Mucosa of gallbladder (tissue), 1 donor: ENCODE data around the gene TAMM41. TPM values are rescaled to one million over a fixed set of nuclear protein-coding genes. Genes with fewer than 3 reads are reported as not detected.
"Not testable (repeated sequence)": the region's sequence is repeated elsewhere in the genome, so short reads cannot be mapped to it uniquely, and the experiment has no call there.

Source experiments
- DNase-seq: peaks from one replicate; pipeline ENCODE4 v3.0.0-alpha.2; 2020; ENCODE audit warnings: low spot score
- total RNA-seq: library from RNA; stranded (reverse); gene quantifications from one replicate; pipeline ENCODE4 v1.2.1, GENCODE V29; 2021
- donor health status: DM: no; HTN: no; CAD: no.

Gene TAMM41
- total RNA-seq, result 17.5 TPM

GRCh38 chr3:11846281-11847266 lies at the start of gene TAMM41:
TSS of gene TAMM41 (minus strand) at chr3:11846885. CDS start at chr3:11846636, 249 bp downstream.
- DNase-seq, result peak; percentile 92

GRCh38 chr3:11878837-11879236 lies 32.2 kb upstream of the TAMM41 start:
- DNase-seq, result no peak

- not testable (repeated sequence) for DNase-seq
Measured at GRCh38 chr3:11874707-11875106, 28.0 kb upstream of the TAMM41 start.

- DNase-seq, result not testable (repeated sequence)
Measured at GRCh38 chr3:11863739-11864138, 17.1 kb upstream of the TAMM41 start.

- DNase-seq, result not testable (repeated sequence)
Measured at GRCh38 chr3:11862584-11862983, 15.9 kb upstream of the TAMM41 start.

- not testable (repeated sequence) for DNase-seq
Measured at GRCh38 chr3:11862145-11862544, 15.5 kb upstream of the TAMM41 start.

- not testable (repeated sequence) for DNase-seq
Measured at GRCh38 chr3:11860213-11860612, 13.5 kb upstream of the TAMM41 start.

- no peak for DNase-seq
Measured at GRCh38 chr3:11853450-11853849, 6.8 kb upstream of the TAMM41 start.

- DNase-seq, result no peak
Measured at GRCh38 chr3:11850003-11850402, 3.3 kb upstream of the TAMM41 start.

GRCh38 chr3:11847607-11848006 lies 922 bp upstream of the TAMM41 start:
- DNase-seq, result no peak

GRCh38 chr3:11845651-11846050 lies 1.0 kb downstream of the TAMM41 start:
- DNase-seq, result no peak

- no peak for DNase-seq
Measured at GRCh38 chr3:11844891-11845290, 1.8 kb downstream of the TAMM41 start.

- DNase-seq, result no peak
Measured at GRCh38 chr3:11835028-11835639, 11.6 kb downstream of the TAMM41 start.

GRCh38 chr3:11832981-11833905 lies 13.4 kb downstream of the TAMM41 start:
- DNase-seq, result no peak

- no peak for DNase-seq
Measured at GRCh38 chr3:11829416-11829815, 17.3 kb downstream of the TAMM41 start.

GRCh38 chr3:11826628-11827265 lies 19.9 kb downstream of the TAMM41 start:
- no peak for DNase-seq

- no peak for DNase-seq
Measured at GRCh38 chr3:11825301-11825700, 21.4 kb downstream of the TAMM41 start.

GRCh38 chr3:11820531-11821041 lies 26.1 kb downstream of the TAMM41 start:
- no peak for DNase-seq

GRCh38 chr3:11819146-11819689 lies 27.5 kb downstream of the TAMM41 start:
- DNase-seq, result no peak

- DNase-seq, result no peak
Measured at GRCh38 chr3:11818033-11818432, 28.7 kb downstream of the TAMM41 start.

- DNase-seq, result no peak
Measured at GRCh38 chr3:11815111-11815510, 31.6 kb downstream of the TAMM41 start.
